Right cardiac atrium (tissue), 5 donors: ENCODE data around the gene BIRC6. TPM values are rescaled to one million over a fixed set of nuclear protein-coding genes. Genes with fewer than 3 reads are reported as not detected.

ENCODE experiments used
- ATAC-seq, 2 donors: fragments of 200-7000 bp; cut with Tn5 transposase; one replicate each; pipeline versions ENCODE4 v1.8.0 to v1.9.1; 2020; ENCODE audit warnings: moderate library complexity in 2 of 2, mild to moderate bottlenecking in 1 of 2
- DNase-seq, 3 donors: peaks; one replicate each; pipeline ENCODE4 v3.0.0-alpha.2; 2020
- H3K27ac ChIP-seq: one replicate; pipeline ENCODE4 v1.5.1; 2013; ENCODE audit warnings: mild to moderate bottlenecking, low read length, control low read depth, moderate library complexity
- H3K27me3 ChIP-seq: one replicate; pipeline ENCODE4 v1.6.1; 2013; ENCODE audit not compliant: control insufficient read depth, insufficient read depth
- H3K4me1 ChIP-seq: one replicate; pipeline ENCODE4 v1.6.1; 2013; ENCODE audit warnings: low read length; ENCODE audit not compliant: control insufficient read depth, insufficient read depth
- H3K4me3 ChIP-seq: one replicate; pipeline ENCODE4 v1.5.1; 2013; ENCODE audit warnings: low read length, control low read depth
- H3K9me3 ChIP-seq: one replicate; pipeline ENCODE4 v1.6.1; 2013; ENCODE audit warnings: low read length; ENCODE audit not compliant: control insufficient read depth
- WGBS: extraction: QIAGEN DNeasy Blood & Tissue Kit; methylation state at CpG from one replicate; pipeline ENCODE4 v1.1.7; 2013; 5-methylcytosine and 5-hydroxymethylcytosine counted together
- intact Hi-C, 4 donors: fragments of 100-400 bp; cut with DNase I; formaldehyde crosslinking; loops; one replicate each; pipeline versions ENCODE4 v1.11.0 to v1.14.0; 2022 to 2023
- polyA plus RNA-seq: library from polyadenylated mRNA; stranded (reverse); fragments of 200-250 nt; gene quantifications from one replicate; pipeline ENCODE4 v1.2.3, GENCODE V29; 2013
- total RNA-seq, 4 donors: library from RNA; stranded (reverse); fragmentation: NEBNext Ultra II Directional; extraction: Animal tissue kit (Norgen Biotek cat#: 25700); gene quantifications; one replicate each; pipeline ENCODE4 v1.2.1, GENCODE V29; 2021
- donor health status: healthy with polysubstance abuse.
- donor health status: DM: no; HTN: yes; CAD: no.
- donor health status: DM: no; HTN: no; CAD: no.
- donor health status: DM: no; HTN: yes; CAD: no; lungs with severe emphysema.
- donor health status: DM: yes; HTN: yes; CAD: no.

BIRC6 gene
- total and polyA plus RNA-seq, 5 donors = 13.9 to 60.2 (median 44.6) TPM

DNA sequence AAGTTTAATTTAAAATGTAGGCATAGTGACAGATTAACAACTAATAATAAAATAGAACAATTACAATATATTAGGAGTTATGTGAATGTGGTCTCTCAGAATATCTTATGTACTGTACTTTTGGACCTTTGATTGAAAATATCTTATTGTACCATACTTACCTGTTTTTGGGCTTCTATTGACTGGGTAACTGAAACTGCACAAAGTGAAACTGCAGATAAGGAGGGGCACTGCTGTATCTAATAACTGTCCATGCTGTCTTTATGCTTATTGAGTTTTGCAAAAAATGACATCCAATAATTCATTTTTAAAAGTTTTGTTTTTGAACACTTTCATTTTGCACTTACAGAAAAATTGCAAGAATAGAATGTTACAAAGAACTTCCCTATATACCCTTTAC, 19.9 kb downstream of the BIRC6 start:
- no peaks in the 10 kb centered on the region for H3K27me3 ChIP-seq
- peaks cover 5% of the 10 kb centered on the region for H3K4me1 ChIP-seq
- no peaks in the 10 kb centered on the region for H3K9me3 ChIP-seq
- DNase-seq (no peak), ATAC-seq (no peak)
- intact Hi-C loops = no loop called here
- no peak overlapping the region for H3K27ac ChIP-seq
- no peak overlapping the region for H3K4me3 ChIP-seq

DNA sequence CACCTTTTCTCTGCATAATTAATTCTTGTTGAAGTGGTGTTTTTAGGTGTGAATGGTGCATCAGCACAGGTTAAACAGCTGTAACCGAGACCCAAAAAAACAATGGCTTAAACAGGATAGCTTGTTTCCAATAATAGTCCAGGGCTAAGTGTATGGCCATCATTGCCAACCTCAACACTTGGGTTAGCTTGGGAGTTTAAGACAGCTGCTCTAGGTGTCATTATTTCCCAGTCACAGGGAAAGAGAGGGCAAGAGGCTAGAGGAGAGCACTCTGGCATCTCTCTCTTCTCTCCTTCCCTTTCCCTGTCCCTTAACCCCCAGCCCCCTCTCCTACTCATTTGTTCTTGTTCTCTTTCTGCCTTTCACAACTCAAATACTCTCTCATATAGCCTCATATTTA, 21.1 kb downstream of the BIRC6 start:
- no peaks in the 10 kb centered on the region for H3K27me3 ChIP-seq
- H3K9me3 ChIP-seq = no peaks in the 10 kb centered on the region
- intact Hi-C loops = no loop called here
- no peak for DNase-seq
- H3K4me1 ChIP-seq = peaks cover 5% of the 10 kb centered on the region
- WGBS = 59% methylated on average over 1 of the region's 1 CpG
- H3K4me3 ChIP-seq = no peak overlapping the region
- ATAC-seq = peak in 1 of 2 donors; percentile 29
- no peak overlapping the region for H3K27ac ChIP-seq

DNA sequence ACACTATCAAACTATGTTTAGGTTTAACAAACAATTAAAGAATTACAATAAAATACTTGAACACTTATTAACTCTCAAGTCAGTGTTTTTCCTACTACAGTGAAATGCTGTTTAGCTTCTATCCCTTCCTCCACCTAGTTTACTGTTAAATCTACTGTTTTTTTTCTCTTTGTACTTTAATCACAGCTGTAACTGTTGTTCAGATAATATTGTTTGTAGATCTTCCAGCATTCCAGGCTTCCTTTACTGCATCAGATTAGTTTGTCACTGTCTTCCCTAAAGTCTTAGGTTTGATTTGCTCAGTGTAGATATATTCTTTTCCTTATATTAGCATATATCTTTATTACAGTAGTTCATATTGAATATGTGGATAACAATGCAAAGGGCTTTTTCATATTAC, 22.5 kb downstream of the BIRC6 start:
- Histone ChIP-seq H3K9me3 (no peaks in the 10 kb centered on the region), H3K4me1 (peaks cover 5% of the 10 kb centered on the region), H3K27me3 (no peaks in the 10 kb centered on the region), H3K4me3 (no peak overlapping the region), H3K27ac (no peak overlapping the region)
- DNase-seq (no peak), ATAC-seq (no peak)
- intact Hi-C loops = no loop called here

GRCh38 chr2:32383858-32384257, 27.0 kb downstream of the BIRC6 start:
- H3K27me3 ChIP-seq = no peaks in the 10 kb centered on the region
- no peak overlapping the region for H3K27ac ChIP-seq
- no peak overlapping the region for H3K4me3 ChIP-seq
- no peaks in the 10 kb centered on the region for H3K9me3 ChIP-seq
- DNase-seq (no peak), ATAC-seq (no peak)
- 100% methylated on average over 1 of the region's 1 CpG for WGBS
- intact Hi-C loops = no loop called here
- no peaks in the 10 kb centered on the region for H3K4me1 ChIP-seq

- no peak for ATAC-seq
- Histone ChIP-seq H3K9me3 (no peaks in the 10 kb centered on the region), H3K27ac (no peak overlapping the region), H3K4me3 (no peak overlapping the region), H3K27me3 (no peaks in the 10 kb centered on the region), H3K4me1 (no peaks in the 10 kb centered on the region)
- intact Hi-C loops = no loop called here
- 83% methylated on average over 4 of the region's 4 CpGs for whole genome bisulfite sequencing
- no peak for DNase-seq
Measured at GRCh38 chr2:32384529-32384928, 27.7 kb downstream of the BIRC6 start.

DNA sequence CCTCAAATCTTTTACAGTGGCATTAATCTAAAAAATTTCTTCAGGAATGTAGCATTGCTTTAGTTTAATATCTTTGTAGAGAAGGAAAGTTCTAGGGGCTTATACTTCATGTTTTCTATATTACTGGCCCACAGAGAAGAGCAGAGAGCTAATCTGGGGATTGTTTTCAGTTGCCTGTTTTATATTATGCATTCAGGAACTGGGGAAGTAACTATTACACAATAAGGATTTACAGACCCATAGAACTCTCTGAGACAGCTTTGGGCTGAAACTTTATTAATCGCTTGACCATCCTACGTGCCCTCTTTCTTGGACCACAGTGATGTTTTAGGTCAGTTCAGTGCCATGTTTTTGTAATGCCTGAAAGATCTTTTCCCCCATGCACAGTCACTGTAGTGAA, 29.9 kb downstream of the BIRC6 start:
- no peak overlapping the region for H3K27ac ChIP-seq
- ATAC-seq = no peak
- no peaks in the 10 kb centered on the region for H3K27me3 ChIP-seq
- no peaks in the 10 kb centered on the region for H3K9me3 ChIP-seq
- intact Hi-C loops = no loop called here
- no peak overlapping the region for H3K4me3 ChIP-seq
- over 99% methylated on average over 2 of the region's 2 CpGs for WGBS
- DNase-seq = no peak
- no peaks in the 10 kb centered on the region for H3K4me1 ChIP-seq

- intact Hi-C loops = no loop called here
- no peaks in the 10 kb centered on the region for H3K9me3 ChIP-seq
- no peak overlapping the region for H3K27ac ChIP-seq
- H3K4me3 ChIP-seq = no peak overlapping the region
- H3K27me3 ChIP-seq = no peaks in the 10 kb centered on the region
- DNase-seq = no peak
- H3K4me1 ChIP-seq = peaks cover 1% of the 10 kb centered on the region
- ATAC-seq = no peak
- WGBS = 99% methylated on average over 5 of the region's 5 CpGs
Measured at GRCh38 chr2:32399221-32399620, 42.4 kb downstream of the BIRC6 start.

DNA sequence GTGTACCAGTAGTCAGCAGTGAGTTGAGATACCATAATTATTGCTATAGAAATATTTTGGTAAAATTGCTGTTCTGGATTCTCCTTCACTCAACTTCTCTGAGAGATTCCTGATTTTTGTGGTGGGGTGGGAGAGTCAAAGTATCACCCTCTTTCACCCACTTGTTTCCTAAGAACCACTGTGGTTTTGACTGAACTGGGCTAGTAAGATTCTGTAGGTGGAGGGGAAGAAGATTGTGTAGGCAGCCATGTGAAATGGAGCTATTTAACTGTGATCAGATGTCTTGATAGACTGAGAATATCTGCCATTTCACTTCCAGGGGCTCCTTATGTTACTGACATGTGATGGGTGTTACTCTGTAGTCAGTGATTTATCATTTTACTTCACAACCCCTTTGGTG, 45.3 kb downstream of the BIRC6 start:
- no peak for ATAC-seq
- intact Hi-C loops = no loop called here
- DNase-seq = no peak
- no peaks in the 10 kb centered on the region for H3K27me3 ChIP-seq
- no peaks in the 10 kb centered on the region for H3K9me3 ChIP-seq
- H3K4me1 ChIP-seq = peaks cover 1% of the 10 kb centered on the region
- no peak overlapping the region for H3K27ac ChIP-seq
- no peak overlapping the region for H3K4me3 ChIP-seq

- 94% methylated on average over 5 of the region's 5 CpGs for WGBS
Measured at GRCh38 chr2:32403782-32404181, 47.0 kb downstream of the BIRC6 start.

DNA sequence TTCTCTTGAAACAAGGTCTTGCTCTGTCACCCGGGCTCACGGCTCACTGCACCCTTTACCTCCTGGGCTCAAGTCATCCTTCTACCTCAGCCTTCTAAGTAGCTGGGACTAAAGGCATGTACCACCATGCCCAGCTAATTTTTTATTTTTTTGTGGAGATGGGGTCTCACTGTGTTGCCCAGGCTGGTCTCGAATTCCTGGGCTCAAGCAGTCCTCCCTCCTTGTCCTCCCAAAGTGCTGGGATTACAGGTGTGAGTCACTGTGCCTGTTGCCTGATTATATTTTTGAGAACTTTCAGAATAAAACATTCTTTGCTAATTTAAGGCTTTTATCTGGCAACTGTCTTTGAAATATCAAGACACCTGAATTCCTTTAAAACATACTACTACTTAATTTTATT, 47.9 kb downstream of the BIRC6 start:
- H3K9me3 ChIP-seq = no peaks in the 10 kb centered on the region
- H3K27ac ChIP-seq = no peak overlapping the region
- intact Hi-C loops = no loop called here
- ATAC-seq (no peak), DNase-seq (no peak)
- no peaks in the 10 kb centered on the region for H3K27me3 ChIP-seq
- no peaks in the 10 kb centered on the region for H3K4me1 ChIP-seq
- no peak overlapping the region for H3K4me3 ChIP-seq
- WGBS = 93% methylated on average over 3 of the region's 3 CpGs

More at GRCh38 chr2:32403782-32404181, 47.0 kb downstream of the BIRC6 start:
- no peak overlapping the region for H3K27ac ChIP-seq
- no peaks in the 10 kb centered on the region for H3K9me3 ChIP-seq
- no peak for DNase-seq
- intact Hi-C loops = no loop called here
- H3K27me3 ChIP-seq = no peaks in the 10 kb centered on the region
- H3K4me1 ChIP-seq = no peaks in the 10 kb centered on the region
- no peak overlapping the region for H3K4me3 ChIP-seq
- ATAC-seq = no peak

GRCh38 chr2:32416519-32416918, 59.7 kb downstream of the BIRC6 start:
- ATAC-seq = no peak
- no peak for DNase-seq
- intact Hi-C loops = no loop called here

GRCh38 chr2:32417659-32418058, 60.8 kb downstream of the BIRC6 start:
- WGBS = 98% methylated on average over 10 of the region's 10 CpGs
- no peak for DNase-seq
- no peaks in the 10 kb centered on the region for H3K27me3 ChIP-seq
- no peaks in the 10 kb centered on the region for H3K9me3 ChIP-seq
- intact Hi-C loops = no loop called here
- no peak for ATAC-seq
- no peaks in the 10 kb centered on the region for H3K4me1 ChIP-seq
- H3K27ac ChIP-seq = no peak overlapping the region
- H3K4me3 ChIP-seq = no peak overlapping the region

More at GRCh38 chr2:32416519-32416918, 59.7 kb downstream of the BIRC6 start:
- Histone ChIP-seq H3K4me3 (no peak overlapping the region), H3K9me3 (no peaks in the 10 kb centered on the region), H3K4me1 (no peaks in the 10 kb centered on the region), H3K27ac (no peak overlapping the region), H3K27me3 (no peaks in the 10 kb centered on the region)
- 71% methylated on average over 1 of the region's 1 CpG for WGBS
